HCT116 (cell line): ENCODE data around the gene GFOD1. TPM values are rescaled to one million over a fixed set of nuclear protein-coding genes. Genes with fewer than 3 reads are reported as not detected.

Experiments used
- ATAC-seq: fragments of 200-7000 bp; cut with Tn5 transposase; 2 replicates; pipeline ENCODE4 v1.9.1; 2020; ENCODE audit warnings: mild to moderate bottlenecking, moderate library complexity
- BruUV-seq: library from RNA; stranded (reverse); fragments of 400-500 nt; replicated peaks from 2 replicates; lab custom pipeline; 2021; lab: Mats Ljungman, UMichigan
- CTCF ChIA-PET: fragments of 300-600 bp; sonication (Branson Sonifier 250); formaldehyde crosslinking; loops from one replicate; lab custom pipeline; 2021; ENCODE audit warnings: antibody characterized with exemption; lab: Charles Lee
- POLR2A ChIA-PET: fragments of 300-600, 350-600 bp; sonication (Branson Sonifier 250); formaldehyde crosslinking; loops from one replicate; lab custom pipeline; 2021; ENCODE audit warnings: antibody characterized with exemption; lab: Charles Lee
- RAD21 ChIA-PET, 2 experiments: fragments of 300-600 bp; sonication (Branson Sonifier 250); formaldehyde crosslinking; loops; one replicate each; lab custom pipeline; 2023; ENCODE audit warnings: low total read pairs in 2 of 2; ENCODE audit not compliant: uncharacterized antibody in 2 of 2, unreplicated experiment in 2 of 2, low non-redundant PET in 1 of 2; lab: Charles Lee
- DNase-seq: peaks from one replicate; pipeline ENCODE4 v3.0.0-alpha.2; 2010; ENCODE audit warnings: low read depth, low spot score
- H2AFZ ChIP-seq: fragments of 200-600 bp; shearing (Covaris generic), sonication (generic); 2 replicates; pipeline ENCODE4 v1.6.1; 2017; ENCODE audit warnings: low read depth, mixed run types, mixed read lengths, antibody characterized with exemption, low read length; ENCODE audit not compliant: poor library complexity, severe bottlenecking
- H3K27ac ChIP-seq: 2 replicates; pipeline ENCODE4 v1.5.1; 2012; ENCODE audit warnings: low read depth, low read length
- H3K27me3 ChIP-seq: fragments of 200-600 bp; sonication (generic); 2 replicates; pipeline ENCODE4 v1.6.1; 2016; ENCODE audit warnings: mixed run types, low read length, mixed read lengths; ENCODE audit not compliant: insufficient read depth
- H3K36me3 ChIP-seq, 2 experiments: fragments of 200-500 bp in 1 of 2; fragments of 200-600 bp in 1 of 2; sonication (Bioruptor generic) in 1 of 2; sonication (generic) in 1 of 2; 2 replicates each; pipeline versions ENCODE4 v1.5.1 to v1.6.1; 2014 to 2016; ENCODE audit warnings: low read length in 2 of 2, inconsistent platforms in 1 of 2, mixed read lengths in 1 of 2, mixed run types in 1 of 2; ENCODE audit not compliant: insufficient read depth in 2 of 2, control insufficient read depth in 1 of 2
- H3K4me1 ChIP-seq, 2 experiments: fragments of 200-600 bp in 1 of 2; sonication (generic) in 1 of 2; 2 replicates each; pipeline versions ENCODE4 v1.5.1 to v1.6.1; 2012 to 2017; ENCODE audit warnings: low read length in 2 of 2, inconsistent platforms in 1 of 2, mild to moderate bottlenecking in 1 of 2, mixed read lengths in 1 of 2, mixed run types in 1 of 2, moderate library complexity in 1 of 2; ENCODE audit not compliant: insufficient read depth in 2 of 2, control insufficient read depth in 1 of 2
- H3K4me2 ChIP-seq: fragments of 200-600 bp; sonication (generic); 2 replicates; pipeline ENCODE4 v1.6.1; 2017; ENCODE audit warnings: mixed run types, low read length, mixed read lengths
- H3K4me3 ChIP-seq, 2 experiments: fragments of 200-600 bp in 1 of 2; sonication (generic) in 1 of 2; replicated peaks in 1 of 2; 2 replicates each; pipeline ENCODE4 v1.5.1; 2011 to 2016; ENCODE audit warnings: low read length in 2 of 2, control low read depth in 1 of 2, low read depth in 1 of 2, mild to moderate bottlenecking in 1 of 2, mixed read lengths in 1 of 2, mixed run types in 1 of 2
- H3K79me2 ChIP-seq: fragments of 200-600 bp; sonication (generic); 2 replicates; pipeline ENCODE4 v1.6.1; 2017; ENCODE audit warnings: mild to moderate bottlenecking, mixed run types, low read length, moderate library complexity, mixed read lengths; ENCODE audit not compliant: insufficient read depth
- H3K9ac ChIP-seq: fragments of 200-600 bp; sonication (generic); 2 replicates; pipeline ENCODE4 v1.6.1; 2016; ENCODE audit warnings: low read length, mixed read lengths
- H3K9me2 ChIP-seq: fragments of 200-600 bp; sonication (generic), shearing (Covaris generic); 2 replicates; pipeline ENCODE4 v1.6.1; 2017; ENCODE audit warnings: mixed run types, mild to moderate bottlenecking, moderate library complexity; ENCODE audit not compliant: insufficient read depth
- H3K9me3 ChIP-seq, 2 experiments: fragments of 200-500 bp in 1 of 2; fragments of 200-600 bp in 1 of 2; sonication (Bioruptor generic) in 1 of 2; sonication (generic) in 1 of 2; 2 replicates each; pipeline ENCODE4 v1.6.1; 2014 to 2017; ENCODE audit warnings: low read length in 2 of 2, mixed read lengths in 2 of 2, inconsistent platforms in 1 of 2, low read depth in 1 of 2, mild to moderate bottlenecking in 1 of 2, mixed run types in 1 of 2, moderate library complexity in 1 of 2; ENCODE audit not compliant: control insufficient read depth in 1 of 2, insufficient read depth in 1 of 2
- H4K20me1 ChIP-seq: fragments of 200-600 bp; sonication (generic), shearing (Covaris generic); 2 replicates; pipeline ENCODE4 v1.6.1; 2017; ENCODE audit warnings: mixed run types, mild to moderate bottlenecking, moderate library complexity; ENCODE audit not compliant: insufficient read depth
- CEBPB ChIP-seq: IDR thresholded peaks from 2 replicates; pipeline ENCODE4 v1.6.1; 2012; ENCODE audit warnings: low read depth
- EGR1 ChIP-seq: IDR thresholded peaks from 2 replicates; pipeline ENCODE4 v1.6.1; 2012; ENCODE audit warnings: low read depth
- FOSL1 ChIP-seq: IDR thresholded peaks from 2 replicates; pipeline ENCODE4 v1.6.1; 2012; ENCODE audit warnings: low read depth
- RAD21 ChIP-seq: IDR thresholded peaks from 2 replicates; pipeline ENCODE4 v1.6.1; 2012; ENCODE audit warnings: low read depth, mild to moderate bottlenecking
- SRF ChIP-seq: IDR thresholded peaks from 2 replicates; pipeline ENCODE4 v1.6.1; 2012; ENCODE audit warnings: low read depth
- TCF7L2 ChIP-seq: IDR thresholded peaks from 2 replicates; pipeline ENCODE4 v1.7.0; 2011; ENCODE audit warnings: borderline replicate concordance, inconsistent platforms; ENCODE audit not compliant: insufficient read depth, insufficient read length; ENCODE audit errors: extremely low read depth
- ZFX ChIP-seq: fragments of 450-650 bp; IDR thresholded peaks from 2 replicates; pipeline ENCODE4 v1.6.1; 2017
- ZNF274 ChIP-seq: fragments of 200-500 bp; sonication (Bioruptor generic); IDR thresholded peaks from 2 replicates; pipeline ENCODE4 v1.6.1; 2014; ENCODE audit warnings: mild to moderate bottlenecking, low read depth, low read length, inconsistent platforms
- intact Hi-C: fragments of 100-400 bp; cut with micrococcal nuclease; formaldehyde crosslinking; loops from 2 replicates; pipeline ENCODE4 v1.10.0; 2022
- total RNA-seq: library from RNA; stranded (reverse); gene quantifications from one replicate; pipeline ENCODE4 v1.2.1, GENCODE V29; 2021; ENCODE audit not compliant: unreplicated experiment
- TF ChIP-seq, protein P1 (sequence below): IDR thresholded peaks from 2 replicates; pipeline ENCODE4 v1.6.1; 2011; ENCODE audit warnings: mild to moderate bottlenecking, low read length, moderate library complexity; ENCODE audit not compliant: insufficient replicate concordance; ENCODE audit errors: extremely low read depth
- TF ChIP-seq, protein P2 (sequence below), 3 experiments: fragments of 200-600 bp in 1 of 3; sonication (generic) in 1 of 3; IDR thresholded peaks in 2 of 3; conservative IDR thresholded peaks in 1 of 3; 2 replicates each; pipeline ENCODE4 v1.5.1; 2012 to 2017; ENCODE audit warnings: low read depth in 2 of 3, low read length in 2 of 3, antibody characterized with exemption in 1 of 3, borderline replicate concordance in 1 of 3, control low read depth in 1 of 3, mild to moderate bottlenecking in 1 of 3, mixed read lengths in 1 of 3, mixed run types in 1 of 3, moderate library complexity in 1 of 3; ENCODE audit not compliant: insufficient read depth in 1 of 3

GFOD1 gene
- total RNA-seq, 1 experiment from 2014 or later, result 3.8 TPM

- peaks cover 2 to 7% of the 10 kb centered on the region in 2 experiments; a peak in 1 of 4 replicates for H3K36me3 ChIP-seq
- TF ChIP-seq FOSL1 (no peak), SRF (no peak), ZNF274 (no peak), CEBPB (no peak), EGR1 (no peak), ZFX (no peak), TCF7L2 (no peak), RAD21 (no peak)
- TF ChIP-seq, protein P1, sequence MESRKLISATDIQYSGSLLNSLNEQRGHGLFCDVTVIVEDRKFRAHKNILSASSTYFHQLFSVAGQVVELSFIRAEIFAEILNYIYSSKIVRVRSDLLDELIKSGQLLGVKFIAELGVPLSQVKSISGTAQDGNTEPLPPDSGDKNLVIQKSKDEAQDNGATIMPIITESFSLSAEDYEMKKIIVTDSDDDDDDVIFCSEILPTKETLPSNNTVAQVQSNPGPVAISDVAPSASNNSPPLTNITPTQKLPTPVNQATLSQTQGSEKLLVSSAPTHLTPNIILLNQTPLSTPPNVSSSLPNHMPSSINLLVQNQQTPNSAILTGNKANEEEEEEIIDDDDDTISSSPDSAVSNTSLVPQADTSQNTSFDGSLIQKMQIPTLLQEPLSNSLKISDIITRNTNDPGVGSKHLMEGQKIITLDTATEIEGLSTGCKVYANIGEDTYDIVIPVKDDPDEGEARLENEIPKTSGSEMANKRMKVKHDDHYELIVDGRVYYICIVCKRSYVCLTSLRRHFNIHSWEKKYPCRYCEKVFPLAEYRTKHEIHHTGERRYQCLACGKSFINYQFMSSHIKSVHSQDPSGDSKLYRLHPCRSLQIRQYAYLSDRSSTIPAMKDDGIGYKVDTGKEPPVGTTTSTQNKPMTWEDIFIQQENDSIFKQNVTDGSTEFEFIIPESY, result no peak
- TF ChIP-seq, protein P2, sequence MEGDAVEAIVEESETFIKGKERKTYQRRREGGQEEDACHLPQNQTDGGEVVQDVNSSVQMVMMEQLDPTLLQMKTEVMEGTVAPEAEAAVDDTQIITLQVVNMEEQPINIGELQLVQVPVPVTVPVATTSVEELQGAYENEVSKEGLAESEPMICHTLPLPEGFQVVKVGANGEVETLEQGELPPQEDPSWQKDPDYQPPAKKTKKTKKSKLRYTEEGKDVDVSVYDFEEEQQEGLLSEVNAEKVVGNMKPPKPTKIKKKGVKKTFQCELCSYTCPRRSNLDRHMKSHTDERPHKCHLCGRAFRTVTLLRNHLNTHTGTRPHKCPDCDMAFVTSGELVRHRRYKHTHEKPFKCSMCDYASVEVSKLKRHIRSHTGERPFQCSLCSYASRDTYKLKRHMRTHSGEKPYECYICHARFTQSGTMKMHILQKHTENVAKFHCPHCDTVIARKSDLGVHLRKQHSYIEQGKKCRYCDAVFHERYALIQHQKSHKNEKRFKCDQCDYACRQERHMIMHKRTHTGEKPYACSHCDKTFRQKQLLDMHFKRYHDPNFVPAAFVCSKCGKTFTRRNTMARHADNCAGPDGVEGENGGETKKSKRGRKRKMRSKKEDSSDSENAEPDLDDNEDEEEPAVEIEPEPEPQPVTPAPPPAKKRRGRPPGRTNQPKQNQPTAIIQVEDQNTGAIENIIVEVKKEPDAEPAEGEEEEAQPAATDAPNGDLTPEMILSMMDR (IDR thresholded peaks at IDR 0.05 in 2 of 3, conservative IDR thresholded peaks at IDR 0.05 in 1 of 3; ENCODE audit: borderline replicate concordance in 1 of 3, insufficient read depth in 1 of 3, low read depth in 2 of 3, low read length in 2 of 3), result no peak
- ATAC-seq (no peak), DNase-seq (no peak)
- POLR2A ChIA-PET, result no interaction called here
- no peak overlapping the region for H3K27ac ChIP-seq
- RAD21 ChIA-PET, result no interaction called here
- intact Hi-C loops, result no loop called here
- CTCF ChIA-PET, result no interaction called here
- H3K9me2 ChIP-seq, result no peaks in the 10 kb centered on the region
- H3K27me3 ChIP-seq, result no peaks in the 10 kb centered on the region
- no peak overlapping the region for H3K4me3 ChIP-seq
- H3K4me1 ChIP-seq, result peaks cover 0 to 9% of the 10 kb centered on the region in 2 experiments; a peak in 1 of 4 replicates
- no peaks in the 10 kb centered on the region for H3K9me3 ChIP-seq
- H3K9ac ChIP-seq, result no peak overlapping the region
- no peak overlapping the region for H3K4me2 ChIP-seq
- H4K20me1 ChIP-seq, result no peaks in the 10 kb centered on the region
- no peak overlapping the region for H2AFZ ChIP-seq
- H3K79me2 ChIP-seq, result no peaks in the 10 kb centered on the region
- BruUV-seq, result no TSS peak
Observed at GRCh38 chr6:13308332-13308731, 179.1 kb downstream of the GFOD1 start.

Other genes starting within 250 kb of the GFOD1 start
- gene TBC1D7, start 159.1 kb downstream of the GFOD1 start, total RNA-seq, result 13.7 TPM
- 13.8 TPM for gene SIRT5, start 87.0 kb upstream of the GFOD1 start, total RNA-seq
- gene NOL7, start 127.7 kb upstream of the GFOD1 start, total RNA-seq, result 73.7 TPM
- 48.0 TPM for gene RANBP9, start 224.2 kb upstream of the GFOD1 start, total RNA-seq